GM12874 (cell line): ENCODE data around the gene EWSR1.

Source experiments
- CTCF ChIP-seq: IDR thresholded peaks from 2 replicates; pipeline ENCODE4 v1.5.1; 2011; ENCODE audit warnings: low read depth, mild to moderate bottlenecking, control low read depth, low read length, moderate library complexity; ENCODE audit not compliant: insufficient read depth

Gene EWSR1

GRCh38 chr22:29327089-29327764, 59.2 kb downstream of the EWSR1 start:
- TF ChIP-seq CTCF = no peak

- TF ChIP-seq CTCF = no peak
These were observed 60.0 kb downstream of the EWSR1 start for GRCh38 chr22:29328055-29328454.

GRCh38 chr22:29328566-29329500, 60.8 kb downstream of the EWSR1 start:
- TF ChIP-seq CTCF = no peak

GRCh38 chr22:29329581-29329980, 61.5 kb downstream of the EWSR1 start:
- no peak for TF ChIP-seq CTCF

GRCh38 chr22:29330291-29330690, 62.2 kb downstream of the EWSR1 start:
- TF ChIP-seq CTCF = no peak

- TF ChIP-seq CTCF = no peak
These were observed 62.7 kb downstream of the EWSR1 start for GRCh38 chr22:29330753-29331152.

- no peak for TF ChIP-seq CTCF
These were observed 63.1 kb downstream of the EWSR1 start for GRCh38 chr22:29331213-29331612.
